NB4 (cell line): Measurements from ENCODE around the gene CORO1C.

ENCODE experiments used
- CTCF ChIP-seq: IDR thresholded peaks from one replicate; pipeline ENCODE4 v1.5.1; 2012; ENCODE audit warnings: low read depth, low read length
- MYC ChIP-seq: IDR thresholded peaks from 2 replicates; pipeline ENCODE4 v1.6.1; 2011; ENCODE audit warnings: low read depth, low read length
- POLR2A ChIP-seq: IDR thresholded peaks from 2 replicates; pipeline ENCODE4 v1.6.1; 2011; ENCODE audit warnings: mild to moderate bottlenecking; ENCODE audit not compliant: insufficient read length; ENCODE audit errors: extremely low read depth

DNA sequence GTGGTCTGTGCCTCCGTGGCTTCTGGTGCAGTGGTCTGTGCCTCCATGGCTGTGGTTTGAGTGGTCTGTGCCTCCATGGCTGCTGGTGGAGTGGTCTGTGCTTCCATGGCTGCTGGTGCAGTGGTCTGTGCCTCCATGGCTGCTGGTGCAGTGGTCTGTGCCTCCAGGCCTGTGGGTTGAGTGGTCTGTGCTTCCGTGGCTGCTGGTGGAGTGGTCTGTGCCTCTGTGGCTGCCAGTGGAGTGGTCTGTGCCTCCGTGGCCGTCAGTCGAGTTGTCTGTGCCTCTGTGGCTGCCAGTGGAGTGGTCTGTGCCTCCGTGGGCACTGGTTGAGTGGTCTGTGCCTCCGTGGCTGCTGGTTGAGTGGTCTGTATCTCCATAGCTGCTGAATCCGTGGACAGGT is 107.7 kb downstream of the CORO1C start:
- TF ChIP-seq CTCF: no peak
- TF ChIP-seq POLR2A: no peak
- TF ChIP-seq MYC: no peak
